Smooth muscle cell (in vitro differentiated cells): Measurements from ENCODE around the gene SPOPL. TPM values are rescaled to one million over a fixed set of nuclear protein-coding genes. Genes with fewer than 3 reads are reported as not detected.

Experiments used
- DNase-seq: peaks from one replicate; lab custom pipeline; 2025; ENCODE audit not compliant: unreplicated experiment; lab: John Stamatoyannopoulos, UW
- H2AFZ ChIP-seq: fragments of 200-600 bp; sonication (generic); 2 replicates; pipeline ENCODE4 v1.6.0; 2016; ENCODE audit warnings: antibody characterized with exemption, low read depth, mild to moderate bottlenecking
- H3F3A ChIP-seq: fragments of 200-600 bp; sonication (generic); 2 replicates; pipeline ENCODE4 v1.6.0; 2017; ENCODE audit warnings: antibody characterized with exemption, low read depth
- H3K27ac ChIP-seq: fragments of 200-600 bp; sonication (generic); 2 replicates; pipeline ENCODE4 v1.5.1; 2016; ENCODE audit warnings: low read depth, mild to moderate bottlenecking
- H3K27me3 ChIP-seq: fragments of 200-600 bp; sonication (generic); 2 replicates; pipeline ENCODE4 v1.6.1; 2016; ENCODE audit warnings: low read depth, mild to moderate bottlenecking
- H3K36me3 ChIP-seq: fragments of 200-600 bp; sonication (generic); 2 replicates; pipeline ENCODE4 v1.5.1; 2016; ENCODE audit warnings: low read depth
- H3K4me1 ChIP-seq: fragments of 200-600 bp; sonication (generic); 2 replicates; pipeline ENCODE4 v1.5.1; 2016; ENCODE audit warnings: low read depth
- H3K4me2 ChIP-seq: fragments of 200-600 bp; sonication (generic); 2 replicates; pipeline ENCODE4 v1.6.0; 2016; ENCODE audit warnings: mild to moderate bottlenecking
- H3K4me3 ChIP-seq: fragments of 200-600 bp; sonication (generic); 2 replicates; pipeline ENCODE4 v1.5.1; 2016; ENCODE audit warnings: mild to moderate bottlenecking
- H3K79me2 ChIP-seq: fragments of 200-600 bp; sonication (generic); 2 replicates; pipeline ENCODE4 v1.6.0; 2016; ENCODE audit warnings: low read depth, mild to moderate bottlenecking
- H3K9ac ChIP-seq: fragments of 200-600 bp; sonication (generic); 2 replicates; pipeline ENCODE4 v1.6.0; 2016; ENCODE audit warnings: low read depth
- H3K9me3 ChIP-seq: fragments of 200-600 bp; sonication (generic); replicated peaks from 2 replicates; pipeline ENCODE4 v1.5.1; 2016; ENCODE audit warnings: low read depth
- H4K20me1 ChIP-seq: fragments of 200-600 bp; sonication (generic); 2 replicates; pipeline ENCODE4 v1.6.0; 2016; ENCODE audit warnings: low read depth
- WGBS: methylation state at CpG from one replicate; pipeline ENCODE4 v1.1.7; 2016; ENCODE audit warnings: low lambda C conversion rate; 5-methylcytosine and 5-hydroxymethylcytosine counted together
- polyA plus RNA-seq: library from polyadenylated mRNA; unstranded; fragments of >200 nt; fragmentation: Nextera tagmentation; extraction: Ambion mirVana; gene quantifications from 2 replicates; pipeline ENCODE4 v1.2.1, GENCODE V29; 2016
- total RNA-seq: library from RNA; depleted of rRNA; stranded (reverse); fragments of >200 nt; gene quantifications from 2 replicates; pipeline ENCODE4 v1.2.3, GENCODE V29; 2014
- TF ChIP-seq, protein P1 (sequence below): fragments of 200-600 bp; sonication (generic); IDR thresholded peaks from 2 replicates; pipeline ENCODE4 v1.5.1; 2017; ENCODE audit warnings: borderline replicate concordance, mild to moderate bottlenecking, antibody characterized with exemption; ENCODE audit not compliant: insufficient read depth, poor library complexity, severe bottlenecking

The SPOPL gene
- total and polyA plus RNA-seq, 2 experiments from 2014 or later = 3.7 to 27.7 TPM

DNA sequence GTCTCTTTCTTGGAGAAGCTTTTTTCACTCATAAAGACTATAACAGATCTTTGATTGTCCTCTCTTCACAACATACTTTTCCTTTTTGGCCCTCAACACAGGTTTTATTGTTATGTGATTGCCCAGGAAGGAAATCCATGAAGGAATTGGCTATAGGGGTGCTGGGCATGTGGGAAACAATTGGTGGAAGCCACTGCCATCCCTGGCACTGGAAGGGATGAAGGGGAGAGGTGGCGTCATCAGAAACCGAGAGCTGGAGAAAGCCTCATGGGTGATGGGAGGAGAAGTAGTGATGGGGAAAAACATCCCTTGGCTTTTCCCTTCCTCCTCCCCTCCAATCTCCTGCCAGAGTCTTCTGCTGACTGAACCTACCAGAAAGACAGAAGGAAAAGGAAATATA, 106.2 kb downstream of the SPOPL start:
- TF ChIP-seq, protein P1, sequence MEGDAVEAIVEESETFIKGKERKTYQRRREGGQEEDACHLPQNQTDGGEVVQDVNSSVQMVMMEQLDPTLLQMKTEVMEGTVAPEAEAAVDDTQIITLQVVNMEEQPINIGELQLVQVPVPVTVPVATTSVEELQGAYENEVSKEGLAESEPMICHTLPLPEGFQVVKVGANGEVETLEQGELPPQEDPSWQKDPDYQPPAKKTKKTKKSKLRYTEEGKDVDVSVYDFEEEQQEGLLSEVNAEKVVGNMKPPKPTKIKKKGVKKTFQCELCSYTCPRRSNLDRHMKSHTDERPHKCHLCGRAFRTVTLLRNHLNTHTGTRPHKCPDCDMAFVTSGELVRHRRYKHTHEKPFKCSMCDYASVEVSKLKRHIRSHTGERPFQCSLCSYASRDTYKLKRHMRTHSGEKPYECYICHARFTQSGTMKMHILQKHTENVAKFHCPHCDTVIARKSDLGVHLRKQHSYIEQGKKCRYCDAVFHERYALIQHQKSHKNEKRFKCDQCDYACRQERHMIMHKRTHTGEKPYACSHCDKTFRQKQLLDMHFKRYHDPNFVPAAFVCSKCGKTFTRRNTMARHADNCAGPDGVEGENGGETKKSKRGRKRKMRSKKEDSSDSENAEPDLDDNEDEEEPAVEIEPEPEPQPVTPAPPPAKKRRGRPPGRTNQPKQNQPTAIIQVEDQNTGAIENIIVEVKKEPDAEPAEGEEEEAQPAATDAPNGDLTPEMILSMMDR = no peak
- H3K9ac ChIP-seq = no peak overlapping the region
- H2AFZ ChIP-seq = no peak overlapping the region
- H3K4me1 ChIP-seq = no peaks in the 10 kb centered on the region
- peak overlapping the region; percentile 38 for H3K27ac ChIP-seq
- no peaks in the 10 kb centered on the region for H3K27me3 ChIP-seq
- H3K9me3 ChIP-seq = no peaks in the 10 kb centered on the region
- no peaks in the 10 kb centered on the region for H4K20me1 ChIP-seq
- H3F3A ChIP-seq = no peaks in the 10 kb centered on the region
- H3K4me2 ChIP-seq = no peak overlapping the region
- no peak for DNase-seq
- 100% methylated on average over 2 of the region's 2 CpGs for WGBS
- H3K36me3 ChIP-seq = no peaks in the 10 kb centered on the region
- no peaks in the 10 kb centered on the region for H3K79me2 ChIP-seq
- no peak overlapping the region for H3K4me3 ChIP-seq

DNA sequence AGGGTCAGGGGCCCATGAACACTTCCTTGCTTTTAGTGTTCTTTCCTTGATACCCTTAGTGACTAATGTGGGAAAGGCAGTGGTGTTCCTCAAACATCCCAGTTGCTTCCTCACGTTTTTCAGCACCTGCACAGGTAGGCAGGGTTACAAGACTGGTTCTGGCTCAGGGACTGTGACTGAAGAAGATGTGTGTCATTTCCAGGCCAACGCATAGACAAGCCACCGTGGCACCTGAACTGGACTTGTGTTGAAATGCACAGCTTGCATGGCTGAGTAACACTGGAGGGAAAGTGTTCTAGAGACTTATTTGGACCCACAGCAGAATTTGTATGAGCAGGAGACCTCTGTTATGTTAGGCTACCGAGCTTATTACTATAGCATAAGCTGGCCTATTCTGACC, 107.9 kb downstream of the SPOPL start:
- Histone ChIP-seq H4K20me1 (no peaks in the 10 kb centered on the region), H3K27me3 (no peaks in the 10 kb centered on the region), H3K79me2 (no peaks in the 10 kb centered on the region), H3K4me2 (no peak overlapping the region), H3K4me3 (no peak overlapping the region), H3K4me1 (no peaks in the 10 kb centered on the region), H3K27ac (peak overlapping the region; percentile 56), H3K36me3 (no peaks in the 10 kb centered on the region), H3K9me3 (no peaks in the 10 kb centered on the region), H3K9ac (no peak overlapping the region), H2AFZ (no peak overlapping the region), H3F3A (no peaks in the 10 kb centered on the region)
- 80% methylated on average over 4 of the region's 4 CpGs for WGBS
- TF ChIP-seq, protein P1 = no peak
- DNase-seq = no peak

DNA sequence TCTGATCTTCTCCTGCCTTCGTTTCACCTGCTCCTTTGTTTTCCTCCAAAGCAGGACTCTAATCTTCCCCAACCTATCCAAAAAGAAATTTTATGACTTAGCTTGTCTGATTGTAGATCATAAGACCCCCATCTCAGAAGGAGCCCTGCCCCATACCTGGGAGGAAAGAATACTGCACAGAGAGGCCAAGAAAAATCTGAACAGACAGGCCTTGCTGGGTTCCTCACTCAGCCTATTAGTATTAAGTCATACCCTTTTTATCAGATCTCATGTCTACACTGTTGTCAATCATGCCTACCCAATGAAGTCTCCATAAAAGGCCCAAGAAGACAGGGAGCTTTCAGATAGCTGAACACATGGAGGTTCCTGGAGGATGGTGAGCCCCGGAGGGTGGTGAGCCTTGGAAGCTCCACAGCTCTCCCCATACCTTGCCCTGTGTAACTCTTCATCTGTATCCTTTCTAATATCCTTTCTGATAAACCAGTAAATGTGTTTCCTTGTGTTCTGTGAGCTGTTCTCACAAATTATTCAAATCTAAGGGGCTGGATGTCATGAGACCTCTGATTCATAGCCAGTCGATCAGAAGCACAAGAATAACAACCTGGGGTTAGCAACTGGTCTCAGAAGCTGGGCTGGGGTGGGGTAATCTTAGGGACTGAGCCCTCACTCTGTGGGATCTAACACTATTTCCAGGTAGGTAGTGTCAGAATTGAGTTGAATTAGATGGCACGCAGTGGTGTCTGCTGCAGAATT, 108.8 kb downstream of the SPOPL start:
- H3K4me1 ChIP-seq = no peaks in the 10 kb centered on the region
- TF ChIP-seq, protein P1 = no peak
- H2AFZ ChIP-seq = no peak overlapping the region
- H3K36me3 ChIP-seq = no peaks in the 10 kb centered on the region
- H3K27ac ChIP-seq = peak overlapping the region; percentile 47
- DNase-seq = no peak
- no peaks in the 10 kb centered on the region for H3F3A ChIP-seq
- no peaks in the 10 kb centered on the region for H3K79me2 ChIP-seq
- WGBS = 95% methylated on average over 4 of the region's 4 CpGs
- H3K4me3 ChIP-seq = no peak overlapping the region
- no peak overlapping the region for H3K9ac ChIP-seq
- H3K9me3 ChIP-seq = no peaks in the 10 kb centered on the region
- no peaks in the 10 kb centered on the region for H3K27me3 ChIP-seq
- no peak overlapping the region for H3K4me2 ChIP-seq
- no peaks in the 10 kb centered on the region for H4K20me1 ChIP-seq

DNA sequence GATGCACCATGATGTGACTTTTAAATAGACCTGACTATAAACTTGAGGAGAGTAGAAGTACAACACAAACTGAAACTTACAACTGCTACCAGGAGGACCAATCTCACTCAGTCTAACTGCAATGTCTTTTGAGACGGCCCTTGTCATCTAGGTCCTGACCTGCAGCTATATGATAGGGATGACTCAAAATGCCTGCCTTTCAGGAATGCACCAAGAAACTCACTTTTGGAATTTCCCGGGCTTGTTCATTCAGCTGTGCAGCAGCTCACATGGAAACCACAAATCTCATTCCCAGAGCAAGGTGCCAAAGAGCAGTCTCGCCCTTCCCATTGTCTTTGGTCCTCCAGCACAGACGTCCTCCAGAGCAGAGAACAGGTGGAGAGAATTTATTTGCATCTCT, 113.7 kb downstream of the SPOPL start:
- Histone ChIP-seq H2AFZ (no peak overlapping the region), H3F3A (no peaks in the 10 kb centered on the region), H3K4me3 (no peak overlapping the region), H3K36me3 (no peaks in the 10 kb centered on the region), H3K27ac (no peak overlapping the region), H3K4me2 (no peak overlapping the region), H3K9ac (no peak overlapping the region), H3K27me3 (peaks cover 11% of the 10 kb centered on the region), H3K4me1 (no peaks in the 10 kb centered on the region), H3K79me2 (no peaks in the 10 kb centered on the region), H3K9me3 (no peaks in the 10 kb centered on the region), H4K20me1 (no peaks in the 10 kb centered on the region)
- 59% methylated on average over 4 of the region's 4 CpGs for WGBS
- no peak for DNase-seq
- TF ChIP-seq, protein P1 = no peak
